ENCODE measurements around the gene CCL5.

- TF ChIP-seq SMAD4 (CRISPR knock-in tag; IDR thresholded peaks at IDR 0.05) (no peak), CTCF (IDR thresholded peaks at IDR 0.05) (peak; percentile 80), ATF6 (CRISPR knock-in tag; IDR thresholded peaks at IDR 0.05) (no peak), ZNF423 (CRISPR knock-in tag; IDR thresholded peaks at IDR 0.05) (no peak), ETV6 (CRISPR knock-in tag; IDR thresholded peaks at IDR 0.05) (no peak), RELA (CRISPR knock-in tag; IDR thresholded peaks at IDR 0.05; ENCODE audit: borderline replicate concordance) (no peak), PRDM15 (CRISPR knock-in tag; IDR thresholded peaks at IDR 0.05) (no peak), PREB (CRISPR knock-in tag; IDR thresholded peaks at IDR 0.05; ENCODE audit: borderline replicate concordance) (no peak), CREB1 (CRISPR knock-in tag; IDR thresholded peaks at IDR 0.05) (no peak), ZNF416 (CRISPR knock-in tag; IDR thresholded peaks at IDR 0.05) (no peak), NR3C1 (CRISPR knock-in tag; conservative IDR thresholded peaks at IDR 0.05; ENCODE audit: low read depth) (no peak), IRF1 (CRISPR knock-in tag; IDR thresholded peaks at IDR 0.05) (no peak)
- TF ChIP-seq, protein P1, sequence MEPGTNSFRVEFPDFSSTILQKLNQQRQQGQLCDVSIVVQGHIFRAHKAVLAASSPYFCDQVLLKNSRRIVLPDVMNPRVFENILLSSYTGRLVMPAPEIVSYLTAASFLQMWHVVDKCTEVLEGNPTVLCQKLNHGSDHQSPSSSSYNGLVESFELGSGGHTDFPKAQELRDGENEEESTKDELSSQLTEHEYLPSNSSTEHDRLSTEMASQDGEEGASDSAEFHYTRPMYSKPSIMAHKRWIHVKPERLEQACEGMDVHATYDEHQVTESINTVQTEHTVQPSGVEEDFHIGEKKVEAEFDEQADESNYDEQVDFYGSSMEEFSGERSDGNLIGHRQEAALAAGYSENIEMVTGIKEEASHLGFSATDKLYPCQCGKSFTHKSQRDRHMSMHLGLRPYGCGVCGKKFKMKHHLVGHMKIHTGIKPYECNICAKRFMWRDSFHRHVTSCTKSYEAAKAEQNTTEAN (CRISPR knock-in tag; IDR thresholded peaks at IDR 0.05), result no peak
Observed at GRCh38 chr17:35849469-35850348, 30.5 kb downstream of the CCL5 start.
